SU-DHL-6 (cell line): Measurements from ENCODE around the gene GNPTAB.

Source experiments
- EZH2phosphoT487 ChIP-seq: fragments of 200-600 bp; sonication (generic), shearing (Covaris generic); conservative IDR thresholded peaks from 2 replicates; pipeline ENCODE4 v1.6.1; 2018; ENCODE audit warnings: mild to moderate bottlenecking, antibody characterized with exemption, low read length, moderate library complexity, mixed read lengths
- TF ChIP-seq, protein P1 (sequence below): fragments of 200-600 bp; sonication (generic); IDR thresholded peaks from one replicate; pipeline ENCODE4 v1.5.1; 2017; ENCODE audit warnings: antibody characterized with exemption, mild to moderate bottlenecking, low read length, moderate library complexity; ENCODE audit not compliant: insufficient read depth, poor library complexity, severe bottlenecking

DNA sequence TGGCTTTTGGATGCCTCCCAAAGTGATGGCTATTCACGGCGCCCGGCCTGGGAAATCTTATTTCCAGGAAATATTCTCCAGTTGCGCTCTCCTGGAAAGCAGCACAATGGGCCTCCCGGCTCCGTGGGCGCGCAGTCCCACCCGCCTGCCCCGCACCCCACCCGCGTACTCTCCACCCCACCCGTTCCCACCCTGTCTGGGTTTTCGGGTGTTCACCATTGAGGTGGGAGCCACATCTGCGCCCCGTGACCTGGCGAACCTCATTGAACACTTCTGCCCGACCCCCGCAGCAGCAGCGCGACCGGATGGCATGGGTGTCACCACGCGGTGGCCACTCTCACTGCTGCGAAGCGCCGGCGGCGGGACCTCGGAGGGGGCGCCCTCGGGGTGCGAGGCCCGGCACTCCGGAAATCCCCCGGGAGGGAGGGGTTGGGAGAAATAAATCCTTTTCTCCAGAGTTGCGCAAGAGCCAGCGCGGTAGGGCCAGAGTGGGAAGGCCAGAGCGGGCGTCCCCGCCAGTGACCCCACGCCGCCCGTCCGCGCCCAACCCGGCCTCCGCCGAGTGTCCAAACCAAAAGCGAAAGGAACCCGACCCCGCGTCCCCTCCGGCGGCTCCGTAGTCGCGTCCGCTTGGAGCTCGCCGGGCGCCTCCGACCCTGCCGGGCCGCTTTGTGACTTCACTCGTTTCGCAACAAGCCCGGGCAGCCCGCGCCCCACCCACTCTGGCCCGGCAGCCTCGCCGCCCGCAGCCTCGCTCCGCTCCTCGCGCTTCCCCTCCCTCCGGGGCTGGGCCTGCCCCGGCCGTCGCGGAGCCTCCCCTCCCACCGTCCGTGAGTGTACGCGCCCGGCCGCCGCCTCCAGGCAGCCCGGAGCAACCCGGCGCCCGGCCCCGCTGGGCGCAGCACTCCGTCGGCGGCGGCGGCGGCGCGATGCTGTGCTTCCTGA is 46.4 kb upstream of the GNPTAB start, which contains the start of gene DRAM1:
- TF ChIP-seq, protein P1, sequence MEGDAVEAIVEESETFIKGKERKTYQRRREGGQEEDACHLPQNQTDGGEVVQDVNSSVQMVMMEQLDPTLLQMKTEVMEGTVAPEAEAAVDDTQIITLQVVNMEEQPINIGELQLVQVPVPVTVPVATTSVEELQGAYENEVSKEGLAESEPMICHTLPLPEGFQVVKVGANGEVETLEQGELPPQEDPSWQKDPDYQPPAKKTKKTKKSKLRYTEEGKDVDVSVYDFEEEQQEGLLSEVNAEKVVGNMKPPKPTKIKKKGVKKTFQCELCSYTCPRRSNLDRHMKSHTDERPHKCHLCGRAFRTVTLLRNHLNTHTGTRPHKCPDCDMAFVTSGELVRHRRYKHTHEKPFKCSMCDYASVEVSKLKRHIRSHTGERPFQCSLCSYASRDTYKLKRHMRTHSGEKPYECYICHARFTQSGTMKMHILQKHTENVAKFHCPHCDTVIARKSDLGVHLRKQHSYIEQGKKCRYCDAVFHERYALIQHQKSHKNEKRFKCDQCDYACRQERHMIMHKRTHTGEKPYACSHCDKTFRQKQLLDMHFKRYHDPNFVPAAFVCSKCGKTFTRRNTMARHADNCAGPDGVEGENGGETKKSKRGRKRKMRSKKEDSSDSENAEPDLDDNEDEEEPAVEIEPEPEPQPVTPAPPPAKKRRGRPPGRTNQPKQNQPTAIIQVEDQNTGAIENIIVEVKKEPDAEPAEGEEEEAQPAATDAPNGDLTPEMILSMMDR = peak; percentile 13
- TF ChIP-seq EZH2phosphoT487 = 0 out of 2 replicates have a peak, but pooled peaks have one; percentile 5
